GM11168 (cell line): Measurements from ENCODE around the gene CCDC9B.

ENCODE experiments used
- in situ Hi-C: fragments of 300-500 bp; cut with MboI; formaldehyde crosslinking; loops from one replicate; pipeline ENCODE4 v1.12.0; 2022; ENCODE audit warnings: low sequenced_read_pairs; ENCODE audit not compliant: unreplicated experiment

Gene CCDC9B

DNA sequence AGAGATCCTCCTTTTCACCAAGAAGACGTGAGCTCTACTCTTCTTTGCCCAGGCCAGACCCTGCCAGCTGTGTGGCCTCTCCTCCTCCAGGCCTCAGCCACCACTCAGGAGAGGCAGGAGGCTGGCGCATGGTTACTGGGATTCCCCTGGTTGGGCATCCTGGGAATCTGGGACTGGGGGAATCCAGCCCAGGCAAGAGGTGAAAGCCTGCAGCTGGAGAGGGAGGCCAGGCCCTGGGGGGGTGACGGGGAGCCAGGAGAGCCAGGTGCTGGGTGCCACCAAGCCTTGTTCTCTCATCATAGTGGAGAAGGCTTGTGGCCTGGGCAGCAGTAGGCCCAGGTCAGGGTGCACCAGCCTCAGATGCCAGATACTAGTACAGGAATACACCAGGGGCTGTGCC lies 6.2 kb downstream of the CCDC9B start:
- in situ Hi-C loops: loop anchor here (25.0 kb wide), 1 partner anchor 428 kb away; the partner anchor contains the start of genes C15orf62, GCHFR and RMDN3

- in situ Hi-C loops: loop anchor here (25.0 kb wide), 1 partner anchor 428 kb away; the partner anchor contains the start of genes C15orf62, GCHFR and RMDN3
Measured at GRCh38 chr15:40333922-40334492, 6.7 kb downstream of the CCDC9B start.

GRCh38 chr15:40332113-40332781 lies 8.5 kb downstream of the CCDC9B start:
- in situ Hi-C loops: loop anchor here (25.0 kb wide), 1 partner anchor 430 kb away; the partner anchor contains the start of genes C15orf62, GCHFR and RMDN3

DNA sequence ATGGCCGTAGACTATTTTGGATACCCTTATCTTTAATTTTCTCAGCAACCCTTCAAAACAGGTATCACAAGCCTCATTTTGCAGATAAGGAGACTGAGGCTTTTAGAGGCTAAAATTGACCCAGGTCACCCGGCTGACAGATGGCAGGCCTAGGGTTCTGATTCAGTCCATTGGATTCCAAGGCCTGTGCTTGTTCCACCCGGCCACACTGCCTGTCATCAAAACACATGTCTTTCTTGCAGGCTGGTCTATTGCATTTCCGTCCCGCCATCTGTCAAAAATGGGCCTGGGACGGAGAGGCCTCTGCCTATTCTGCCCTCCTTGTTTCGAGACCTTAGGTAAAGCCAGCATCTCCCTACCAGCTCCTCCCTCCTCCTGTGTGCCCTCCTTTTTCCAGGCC lies 9.1 kb downstream of the CCDC9B start:
- in situ Hi-C loops: loop anchor here (25.0 kb wide), 1 partner anchor 431 kb away; the partner anchor contains the start of genes C15orf62, GCHFR and RMDN3

DNA sequence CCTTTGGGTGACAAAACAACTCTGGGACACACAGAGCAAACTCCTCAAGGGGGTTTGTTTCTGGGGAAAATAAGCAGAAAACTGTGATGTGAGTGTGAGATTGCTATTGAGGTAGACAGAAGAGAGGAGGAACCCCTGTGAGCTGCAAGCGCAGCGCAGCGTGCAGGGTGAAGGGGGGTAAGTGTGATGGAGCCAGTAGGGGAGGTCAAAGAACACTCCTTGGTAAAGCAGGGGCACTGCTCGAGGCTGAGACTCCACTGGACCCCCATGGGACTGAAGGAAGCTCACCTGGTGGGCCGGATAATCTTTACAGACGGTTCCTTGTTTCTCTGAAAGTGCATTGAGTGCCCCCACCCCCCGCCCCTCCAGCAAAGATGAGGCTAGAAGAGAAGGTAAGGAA lies 9.7 kb downstream of the CCDC9B start:
- in situ Hi-C loops: loop anchor here (25.0 kb wide), 1 partner anchor 431 kb away; the partner anchor contains the start of genes C15orf62, GCHFR and RMDN3

DNA sequence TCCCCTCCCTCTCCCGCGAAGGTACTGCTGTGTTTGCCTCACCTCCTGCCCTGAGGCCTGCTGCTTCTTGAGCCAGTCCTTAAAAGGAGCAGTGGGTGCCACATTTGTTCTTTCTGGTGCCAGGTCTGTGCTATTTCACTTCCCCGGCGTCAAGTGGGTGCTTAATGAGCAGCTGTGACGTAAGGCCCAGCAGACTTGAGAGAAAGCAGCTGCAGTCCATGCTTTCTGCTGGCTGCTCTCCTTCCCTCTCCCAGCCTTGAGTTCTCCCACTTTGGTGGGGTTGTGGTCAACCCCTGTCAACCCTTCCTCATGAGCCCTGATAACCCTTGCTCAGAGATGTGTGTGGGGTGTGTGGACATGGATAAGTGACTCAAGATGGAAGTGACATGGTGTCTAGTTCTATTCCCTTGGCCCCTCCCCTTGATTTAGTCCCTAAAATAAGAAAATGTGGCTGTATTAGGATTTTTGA lies 10.3 kb downstream of the CCDC9B start:
- in situ Hi-C loops: loop anchor here (25.0 kb wide), 1 partner anchor 432 kb away; the partner anchor contains the start of genes C15orf62, GCHFR and RMDN3

DNA sequence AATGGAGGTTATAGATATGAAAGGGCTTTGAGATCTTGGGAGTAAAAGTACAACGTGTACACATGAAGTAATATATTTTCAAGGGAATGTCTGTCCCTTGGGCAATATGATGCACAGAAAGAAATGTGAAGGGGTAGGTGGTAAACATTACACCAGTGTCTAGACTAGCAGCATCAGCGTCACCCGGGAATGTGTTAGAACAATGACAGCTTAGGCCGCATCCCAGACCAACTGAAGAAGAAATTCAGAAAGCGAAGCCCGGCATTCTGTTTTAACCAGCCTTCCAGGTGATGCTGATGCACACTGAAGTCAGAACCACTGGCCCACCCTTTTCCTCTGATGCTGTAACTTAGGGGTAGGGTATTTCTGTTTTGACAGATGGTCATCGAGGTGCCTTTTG lies 10.9 kb downstream of the CCDC9B start:
- in situ Hi-C loops: loop anchor here (25.0 kb wide), 1 partner anchor 432 kb away; the partner anchor contains the start of genes C15orf62, GCHFR and RMDN3

DNA sequence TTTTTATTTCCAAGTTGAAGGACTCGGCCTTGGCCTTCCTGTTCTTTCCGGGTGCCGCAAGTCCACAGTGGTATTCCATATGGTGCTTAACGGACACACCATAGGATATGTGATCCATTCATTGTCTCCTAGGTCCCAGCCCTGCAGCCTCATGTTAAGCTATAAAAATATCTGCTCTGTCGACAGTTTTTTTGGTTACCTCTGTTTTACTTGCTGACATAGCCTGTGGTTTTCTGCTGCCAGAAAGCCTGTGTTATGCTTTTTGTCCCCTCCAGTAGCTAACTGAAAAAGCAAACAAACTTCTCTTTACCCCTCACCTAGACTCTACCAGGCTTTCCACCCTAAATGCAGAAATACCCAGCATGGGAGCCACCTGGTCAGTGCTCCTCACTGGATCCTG lies 12.0 kb downstream of the CCDC9B start:
- in situ Hi-C loops: loop anchor here (25.0 kb wide), 1 partner anchor 434 kb away; the partner anchor contains the start of genes C15orf62, GCHFR and RMDN3

- in situ Hi-C loops: loop anchor here (25.0 kb wide), 1 partner anchor 434 kb away; the partner anchor contains the start of genes C15orf62, GCHFR and RMDN3
Measured at GRCh38 chr15:40328176-40328575, 12.6 kb downstream of the CCDC9B start.

DNA sequence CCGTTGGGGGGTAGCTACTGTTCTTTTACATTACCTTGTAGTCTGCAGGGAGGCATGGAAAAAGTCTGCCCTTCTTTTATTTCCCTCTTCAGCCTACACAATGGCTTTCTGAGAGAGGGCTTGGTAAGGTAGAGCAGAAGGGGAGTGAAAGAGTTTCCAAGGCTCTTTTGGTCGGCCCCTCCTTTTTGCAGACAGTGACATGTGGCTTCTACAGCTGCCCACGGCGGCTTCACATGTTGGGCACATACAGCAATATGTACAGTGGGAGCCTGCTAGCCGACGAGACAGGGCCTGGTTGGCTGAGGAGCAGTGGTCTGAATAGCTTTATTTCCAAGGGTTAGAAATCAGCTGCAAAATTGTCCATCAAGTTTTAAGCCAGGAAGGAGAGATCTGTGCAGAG lies 13.3 kb downstream of the CCDC9B start:
- in situ Hi-C loops: loop anchor here (25.0 kb wide), 1 partner anchor 435 kb away; the partner anchor contains the start of genes C15orf62, GCHFR and RMDN3

DNA sequence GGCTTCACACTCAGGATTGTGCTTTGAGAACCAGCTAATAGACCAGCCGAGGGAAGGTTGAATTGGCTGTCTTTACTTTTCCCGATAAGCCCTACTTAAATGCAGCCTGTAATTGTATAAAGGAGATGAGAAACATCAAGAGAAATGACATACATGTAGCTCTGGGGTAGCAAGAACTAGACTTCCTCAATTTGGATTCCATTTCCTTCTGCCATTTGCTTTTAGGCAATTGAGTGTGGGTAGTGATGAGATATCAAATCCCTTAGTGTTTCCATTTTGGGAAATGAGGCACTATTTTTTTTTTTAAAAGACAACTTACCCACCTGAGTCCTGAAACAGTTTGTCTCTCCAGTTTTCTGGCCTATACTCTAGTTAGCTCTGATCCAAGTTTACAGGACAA lies 15.0 kb downstream of the CCDC9B start:
- in situ Hi-C loops: loop anchor here (25.0 kb wide), 1 partner anchor 437 kb away; the partner anchor contains the start of genes C15orf62, GCHFR and RMDN3

DNA sequence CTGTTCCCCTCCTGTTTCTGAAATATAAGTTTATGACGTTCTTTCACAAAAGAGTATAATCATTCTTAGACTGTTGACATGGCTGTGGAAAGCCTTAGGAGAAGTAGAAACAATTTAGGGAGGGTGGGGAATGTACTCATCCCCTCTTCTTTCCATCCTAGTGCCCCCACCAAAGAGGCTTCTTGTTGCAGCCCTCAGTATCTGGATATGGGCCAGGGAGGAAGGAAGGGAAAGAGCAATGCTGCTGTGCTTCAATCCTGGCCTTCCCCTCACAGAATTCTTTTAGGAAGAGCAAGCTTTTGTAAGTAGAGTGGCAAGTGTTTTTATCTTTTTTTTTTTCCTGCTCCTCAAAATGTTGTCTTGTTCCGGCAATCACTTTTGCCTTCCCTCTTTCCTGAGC lies 15.6 kb downstream of the CCDC9B start:
- in situ Hi-C loops: loop anchor here (25.0 kb wide), 1 partner anchor 437 kb away; the partner anchor contains the start of genes C15orf62, GCHFR and RMDN3

GRCh38 chr15:40323953-40324937 lies 16.5 kb downstream of the CCDC9B start:
- in situ Hi-C loops: loop anchor here (5.0 kb wide), 1 partner anchor 37 kb away; no protein-coding TSS in a partner anchor

- in situ Hi-C loops: loop anchor here (5.0 kb wide), 1 partner anchor 36 kb away; no protein-coding TSS in a partner anchor
Measured at GRCh38 chr15:40323239-40323952, 17.3 kb downstream of the CCDC9B start, which contains the start of gene INAFM2. INAFM2 (plus strand) TSS chr15:40323692; CDS start chr15:40324056, 364 bp downstream.

- in situ Hi-C loops: loop anchor here (5.0 kb wide), 1 partner anchor 35 kb away; no protein-coding TSS in a partner anchor
Measured at GRCh38 chr15:40322531-40323238, 18.1 kb downstream of the CCDC9B start.

DNA sequence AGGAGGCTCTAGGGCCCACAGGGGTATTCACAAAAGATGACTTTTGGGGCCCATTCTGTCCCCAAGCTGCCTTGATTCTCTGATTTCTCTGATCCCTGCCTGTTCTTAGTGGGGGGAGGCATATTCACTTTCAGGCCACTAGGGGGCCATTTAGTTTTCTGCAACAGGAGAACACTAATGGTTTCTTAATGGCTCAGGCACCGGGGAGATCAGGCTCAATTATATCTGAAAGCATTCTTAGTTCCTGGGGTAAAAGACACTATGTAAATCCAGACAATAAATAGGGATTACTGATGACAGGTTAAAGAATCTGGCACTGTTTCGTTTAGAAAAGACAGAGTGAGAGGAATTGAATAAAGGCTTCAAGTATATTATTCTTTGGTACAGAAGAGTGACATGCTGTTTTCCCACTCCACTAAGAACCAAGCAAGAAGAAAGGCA lies 19.8 kb downstream of the CCDC9B start:
- in situ Hi-C loops: loop anchor here (5.0 kb wide), 1 partner anchor 34 kb away; no protein-coding TSS in a partner anchor

DNA sequence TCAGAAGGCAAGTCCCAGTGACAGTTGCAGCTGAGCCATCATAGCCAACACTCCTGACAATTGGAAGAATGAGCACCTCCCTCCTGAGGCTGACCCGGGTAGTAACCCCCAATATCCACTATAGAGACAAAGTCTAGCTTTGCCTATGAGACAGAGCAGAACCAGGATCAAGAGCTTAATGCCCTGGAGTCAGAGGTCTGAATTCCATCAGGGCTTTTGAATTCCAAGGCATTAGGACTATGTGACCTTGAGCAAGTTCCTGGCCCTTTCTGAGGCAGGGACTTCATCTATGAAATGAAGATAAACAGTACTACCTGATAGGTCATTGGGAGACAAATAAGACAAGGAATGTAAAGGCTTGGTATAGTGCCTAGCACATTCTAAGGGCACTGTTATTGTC lies 20.3 kb downstream of the CCDC9B start:
- in situ Hi-C loops: loop anchor here (5.0 kb wide), 1 partner anchor 33 kb away; no protein-coding TSS in a partner anchor

- in situ Hi-C loops: no loop called here
Measured at GRCh38 chr15:40317580-40317979, 23.2 kb downstream of the CCDC9B start.
